ENCODE results near the gene LIN7A. TPM values are rescaled to one million over a fixed set of nuclear protein-coding genes. Genes with fewer than 3 reads are reported as not detected.

Gene LIN7A
- total and polyA plus RNA-seq, 8 donors: 0.12 to 1.5 (median 0.64) TPM

GRCh38 chr12:80813820-80814219 is 123.9 kb downstream of the LIN7A start:
- Histone ChIP-seq H3K4me3 (no peak overlapping the region), H3K27me3 (no peaks in the 10 kb centered on the region), H3K4me1 (no peaks in the 10 kb centered on the region), H3K27ac (no peak overlapping the region), H3K9me3 (no peaks in the 10 kb centered on the region), H3K36me3 (no peaks in the 10 kb centered on the region)
- 51 to 59% methylated on average over 2 of the region's 2 CpGs for WGBS, 2 donors
- intact Hi-C loops (cut with DNase I): no loop called here
- FAIRE-seq (no peak), ATAC-seq (no peak), DNase-seq (no peak)
- no peak for TF ChIP-seq CTCF (IDR thresholded peaks at IDR 0.05)

- Histone ChIP-seq H3K9me3 (no peaks in the 10 kb centered on the region), H3K36me3 (no peaks in the 10 kb centered on the region), H3K4me3 (no peak overlapping the region), H3K27me3 (no peaks in the 10 kb centered on the region), H3K4me1 (no peaks in the 10 kb centered on the region), H3K27ac (no peak overlapping the region)
- intact Hi-C loops (cut with DNase I): no loop called here
- 79 to 81% methylated on average over 3 of the region's 3 CpGs for WGBS, 2 donors
- DNase-seq (no peak), FAIRE-seq (peak; percentile 43), ATAC-seq (no peak)
- TF ChIP-seq CTCF (IDR thresholded peaks at IDR 0.05): no peak
Observed at GRCh38 chr12:80811957-80812708, 125.6 kb downstream of the LIN7A start.

GRCh38 chr12:80810874-80811273 is 126.9 kb downstream of the LIN7A start:
- FAIRE-seq (no peak), DNase-seq (no peak)

GRCh38 chr12:80807640-80808288 is 130.0 kb downstream of the LIN7A start:
- no peaks in the 10 kb centered on the region for H3K27me3 ChIP-seq
- H3K36me3 ChIP-seq: no peaks in the 10 kb centered on the region
- TF ChIP-seq CTCF (IDR thresholded peaks at IDR 0.05): no peak
- H3K4me1 ChIP-seq: no peaks in the 10 kb centered on the region
- H3K27ac ChIP-seq: no peak overlapping the region
- no peak overlapping the region for H3K4me3 ChIP-seq
- no peak for DNase-seq
- WGBS, 2 donors: 73 to 84% methylated on average over 4 of the region's 4 CpGs
- H3K9me3 ChIP-seq: no peaks in the 10 kb centered on the region
- ATAC-seq: no peak
- no peak for FAIRE-seq
- intact Hi-C loops (cut with DNase I): no loop called here

More at GRCh38 chr12:80810874-80811273, 126.9 kb downstream of the LIN7A start:
- Histone ChIP-seq H3K27ac (no peak overlapping the region), H3K4me3 (no peak overlapping the region), H3K9me3 (no peaks in the 10 kb centered on the region), H3K27me3 (no peaks in the 10 kb centered on the region), H3K4me1 (no peaks in the 10 kb centered on the region), H3K36me3 (no peaks in the 10 kb centered on the region)
- no peak for TF ChIP-seq CTCF (IDR thresholded peaks at IDR 0.05)
- ATAC-seq: no peak
- intact Hi-C loops (cut with DNase I): no loop called here
- WGBS, 2 donors: 0 to 48% methylated on average over 1 of the region's 1 CpG

GRCh38 chr12:80805106-80805505 is 132.6 kb downstream of the LIN7A start:
- Histone ChIP-seq H3K36me3 (no peaks in the 10 kb centered on the region), H3K9me3 (no peaks in the 10 kb centered on the region), H3K4me3 (no peak overlapping the region), H3K27ac (no peak overlapping the region), H3K4me1 (no peaks in the 10 kb centered on the region), H3K27me3 (no peaks in the 10 kb centered on the region)
- 81 to 90% methylated on average over 4 of the region's 4 CpGs for WGBS, 2 donors
- no peak for TF ChIP-seq CTCF (IDR thresholded peaks at IDR 0.05)
- intact Hi-C loops (cut with DNase I): no loop called here
- ATAC-seq (no peak), FAIRE-seq (no peak), DNase-seq (no peak)
